HG02973 (cell line): Measurements from ENCODE around the gene MYO1G.

Source experiments
- ATAC-seq: cut with Tn5 transposase; IDR thresholded peaks from one replicate; pipeline ENCODE4 v1.9.1; 2021; ENCODE audit warnings: moderate library complexity; ENCODE audit not compliant: unreplicated experiment

The MYO1G gene

DNA sequence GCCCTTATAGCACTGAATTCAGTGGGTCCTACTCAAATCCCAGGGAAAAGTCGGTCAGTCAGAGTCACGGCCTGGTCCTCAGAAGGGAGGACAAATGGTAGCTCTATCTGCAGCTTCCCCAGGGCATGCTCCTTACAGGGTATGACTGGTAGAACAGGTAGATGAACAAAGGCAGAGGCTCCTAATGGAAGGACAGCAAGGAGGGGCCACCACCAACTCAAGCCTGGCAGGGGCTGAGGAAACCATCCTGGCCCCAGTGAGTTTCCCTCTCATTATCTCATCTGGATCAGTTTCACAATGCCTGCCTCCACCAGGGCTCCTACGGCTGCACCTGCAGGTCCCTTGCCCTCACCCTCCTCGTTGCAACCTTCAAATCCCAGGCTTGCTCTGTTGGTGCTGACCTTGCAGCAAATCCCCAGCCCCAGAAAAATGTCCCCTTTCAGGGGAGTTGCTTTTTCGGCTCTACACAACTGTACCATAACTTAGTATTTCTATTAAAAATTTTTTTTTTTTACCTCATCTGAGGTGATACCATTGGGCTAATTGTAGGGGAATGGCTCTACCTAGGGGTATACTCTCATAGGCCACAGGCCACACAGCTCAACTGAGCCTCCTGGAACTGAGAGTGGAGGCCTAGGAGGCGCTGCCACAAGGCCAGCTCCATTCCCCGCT is 2.4 kb upstream of the MYO1G start:
- ATAC-seq, result no peak

DNA sequence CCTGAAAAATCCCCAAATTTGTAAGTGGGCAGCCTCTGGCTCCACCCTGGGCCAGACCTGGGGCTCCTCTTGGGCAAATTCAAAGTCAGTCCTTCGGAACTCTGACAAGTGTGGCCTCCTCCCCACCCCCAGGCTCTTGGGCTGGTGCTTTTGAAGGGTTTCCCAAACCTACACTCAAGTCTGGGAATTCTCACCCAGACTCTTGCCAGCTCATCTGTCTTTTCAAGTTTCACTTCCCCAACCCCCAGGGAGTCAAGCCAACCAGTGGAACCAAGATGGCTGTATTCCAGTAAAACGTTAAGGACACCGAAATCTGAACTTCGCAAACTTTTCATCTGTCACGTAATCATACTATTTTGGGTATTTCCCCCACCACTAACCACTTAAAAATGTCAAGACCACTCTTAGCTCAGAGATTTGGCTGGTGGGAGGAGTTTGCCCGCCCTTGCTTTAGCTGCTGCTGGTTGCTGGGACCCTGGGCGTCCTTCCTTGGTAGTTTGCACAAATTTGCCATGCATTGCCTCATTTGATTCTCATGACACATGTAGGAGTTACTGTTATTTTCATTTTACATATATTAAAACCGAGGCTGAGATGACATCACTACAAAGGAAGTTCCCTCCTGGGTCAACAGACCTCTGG is 1.7 kb upstream of the MYO1G start:
- peak; percentile 38 for ATAC-seq

DNA sequence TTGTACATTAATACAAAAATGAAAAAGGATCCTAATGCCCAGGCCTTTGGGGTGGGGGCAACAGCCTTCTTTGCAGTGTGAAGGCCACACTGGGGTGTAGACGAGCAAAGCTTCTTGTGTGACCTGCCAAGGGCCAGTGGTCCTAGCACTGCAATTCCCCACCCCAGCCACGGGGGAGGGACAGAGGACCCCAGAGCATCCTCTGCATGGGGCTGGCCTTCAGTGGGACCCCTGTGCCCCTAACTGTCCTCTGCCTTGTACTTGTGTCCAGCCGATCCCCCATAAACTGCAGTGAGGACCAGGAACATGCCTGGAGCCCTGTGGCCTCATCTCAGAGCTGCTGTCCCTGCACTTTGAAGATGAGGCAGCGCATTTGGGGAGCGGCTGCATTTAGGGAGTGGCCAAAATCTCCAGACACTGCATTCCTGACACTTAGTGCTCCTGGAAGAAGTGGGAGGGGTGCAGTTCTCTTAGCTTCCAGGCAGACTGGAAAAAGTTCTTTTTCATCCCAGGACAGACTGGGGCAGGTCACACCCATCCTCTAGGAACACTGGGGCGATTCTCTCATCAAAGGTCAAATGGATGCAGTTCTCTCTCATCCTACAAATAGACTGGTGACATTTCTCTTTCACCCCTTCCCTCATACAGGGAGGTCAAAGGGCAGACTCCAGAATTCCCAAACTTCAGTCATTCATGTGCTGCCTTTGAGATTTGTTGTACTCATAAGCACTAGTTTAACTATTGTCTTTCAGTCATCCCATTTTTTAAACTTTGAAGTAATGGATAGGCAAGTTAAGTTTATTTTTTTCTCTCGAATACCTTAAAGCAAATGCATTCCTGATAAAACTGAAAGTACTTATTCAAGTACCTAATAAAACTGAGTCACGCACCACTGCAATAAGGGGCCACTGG is 922 bp upstream of the MYO1G start:
- ATAC-seq, result no peak

DNA sequence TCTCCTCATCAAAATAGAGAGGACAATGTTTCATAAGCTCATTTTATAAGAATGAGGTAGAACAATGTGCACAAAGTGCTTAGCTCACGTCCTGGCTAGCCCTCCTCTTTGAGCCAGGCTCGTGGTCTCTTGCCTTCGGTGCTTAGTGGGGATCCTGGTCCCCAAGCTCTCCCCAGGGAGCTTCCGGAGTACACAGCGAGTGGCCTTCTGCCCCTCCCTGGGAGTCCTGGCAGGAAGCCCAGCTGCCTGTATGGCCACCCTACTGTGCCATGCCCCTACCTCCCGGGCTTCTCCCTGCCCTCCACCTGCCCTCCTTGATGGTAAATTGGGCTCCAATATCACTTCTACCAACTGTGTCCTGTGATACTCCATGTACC is 868 bp downstream of the MYO1G start:
- no peak for ATAC-seq

DNA sequence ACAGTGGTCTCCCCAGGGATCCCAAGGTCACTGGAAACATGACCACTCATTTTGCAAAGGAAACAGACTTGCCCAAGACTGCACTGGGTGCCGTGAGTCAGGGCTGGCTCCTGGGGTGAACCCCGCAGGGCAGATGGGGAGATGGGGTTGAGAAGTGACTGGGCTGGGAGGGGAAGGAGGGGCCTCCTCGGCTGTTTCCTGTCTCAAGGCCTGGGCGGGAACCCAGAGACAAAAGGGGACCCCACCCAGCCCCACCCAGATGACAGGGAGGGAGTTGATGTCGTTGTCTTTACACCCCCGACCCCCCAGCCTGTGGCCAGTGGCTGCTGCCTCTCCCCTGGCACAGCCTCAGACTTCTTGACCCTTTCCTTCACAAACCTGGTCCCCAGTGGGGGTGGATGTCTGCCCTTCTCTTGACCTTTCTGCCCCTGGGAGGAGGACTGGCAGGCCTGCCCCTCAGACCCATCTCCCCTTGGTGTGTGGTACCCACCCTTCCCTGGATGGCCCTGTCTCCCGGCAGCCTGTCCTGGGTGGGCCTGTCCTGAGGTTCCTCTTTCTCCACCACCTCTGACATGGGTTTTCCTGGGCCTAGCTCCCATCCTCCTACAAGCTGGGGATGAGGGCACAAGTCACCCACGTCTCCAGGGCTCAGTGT is 1.4 kb downstream of the MYO1G start:
- ATAC-seq, result no peak

DNA sequence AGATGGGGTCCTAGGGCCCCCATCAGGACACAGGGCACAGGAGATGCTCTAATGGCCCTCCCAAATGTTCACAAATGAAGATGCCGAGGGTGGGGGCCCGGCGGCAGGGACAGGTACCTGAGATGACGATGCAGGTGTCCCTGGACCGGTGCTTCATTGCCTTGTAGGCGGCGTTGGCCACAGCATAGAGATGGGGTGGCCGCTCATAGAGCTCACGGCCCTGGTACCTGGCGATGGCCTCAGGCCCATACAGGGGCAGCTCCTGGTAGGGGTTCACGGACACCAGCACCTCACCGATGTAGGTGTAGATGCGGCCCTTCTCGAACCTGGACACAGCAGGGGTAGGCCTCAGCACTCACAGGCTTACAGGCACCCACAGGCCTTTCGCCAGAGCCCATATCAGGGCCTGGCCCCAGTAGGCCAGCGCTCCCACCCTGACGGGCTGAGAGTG is 2.0 kb downstream of the MYO1G start:
- ATAC-seq, result no peak

DNA sequence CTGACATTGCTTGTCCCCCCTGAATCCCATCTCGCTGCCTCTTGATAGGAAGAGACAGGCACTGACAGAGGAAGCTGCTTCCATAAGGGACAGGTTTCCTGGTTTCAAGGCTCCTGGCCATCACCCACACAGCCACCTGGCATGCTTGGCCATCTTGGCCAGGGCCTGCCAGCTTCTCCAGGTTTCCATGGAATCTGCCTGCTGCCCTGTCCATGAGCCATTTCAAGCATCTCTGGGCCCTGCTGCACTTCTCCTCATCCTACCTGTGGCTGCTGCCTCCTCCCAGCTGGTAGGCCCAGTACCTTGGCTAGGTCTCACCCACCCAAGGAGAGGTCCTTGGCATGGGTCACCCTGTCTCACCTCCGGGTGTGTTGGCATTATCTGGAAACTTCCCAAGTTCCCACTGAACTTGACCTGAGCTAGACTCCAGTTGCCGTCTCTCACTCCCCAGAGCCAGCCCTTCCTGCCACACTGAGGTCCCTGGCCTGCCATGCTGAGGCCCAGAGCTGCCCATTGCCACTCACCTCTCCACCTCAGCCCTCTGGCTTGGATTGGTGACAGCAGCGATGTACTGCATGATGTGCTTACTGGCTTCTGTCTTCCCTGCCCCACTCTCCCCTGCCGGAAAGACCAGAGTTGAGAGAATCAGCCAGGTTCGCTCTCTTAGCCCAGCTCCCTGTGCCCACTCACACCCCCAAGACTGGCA is 2.6 kb downstream of the MYO1G start:
- no peak for ATAC-seq

DNA sequence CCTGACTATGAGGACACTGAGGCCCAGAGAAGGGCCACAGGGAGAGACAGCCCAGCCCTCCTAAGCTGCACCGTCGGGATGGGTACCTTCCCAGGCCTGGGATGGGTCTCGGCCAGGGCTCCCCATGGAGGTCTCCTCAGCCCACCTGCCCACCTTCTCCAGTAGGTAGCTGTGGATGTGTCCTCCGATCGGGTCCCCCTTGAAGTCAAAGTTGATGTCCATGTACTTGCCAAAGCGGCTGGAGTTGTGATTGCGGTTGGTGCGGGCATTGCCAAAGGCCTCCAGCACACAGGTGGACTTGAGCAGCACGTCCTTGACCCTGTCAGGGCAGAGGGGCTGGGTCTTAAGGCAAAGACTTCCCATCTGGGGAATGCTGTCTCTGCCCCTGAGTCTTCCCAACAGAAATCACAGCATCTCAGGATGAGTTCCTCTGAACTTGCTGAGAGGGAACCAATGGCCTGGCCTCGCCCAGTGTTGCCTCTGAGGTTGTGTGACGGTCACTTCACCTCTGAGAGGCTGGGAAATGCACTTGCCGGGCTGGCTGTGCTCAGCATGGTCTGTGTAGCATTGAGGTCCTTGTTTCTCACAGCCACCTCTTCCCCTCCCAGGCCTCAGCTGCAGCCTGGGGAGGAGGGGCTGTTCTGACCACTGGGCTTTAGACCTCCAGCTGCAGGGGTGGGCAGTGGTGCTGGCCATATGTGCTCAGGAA is 3.3 kb downstream of the MYO1G start:
- no peak for ATAC-seq

DNA sequence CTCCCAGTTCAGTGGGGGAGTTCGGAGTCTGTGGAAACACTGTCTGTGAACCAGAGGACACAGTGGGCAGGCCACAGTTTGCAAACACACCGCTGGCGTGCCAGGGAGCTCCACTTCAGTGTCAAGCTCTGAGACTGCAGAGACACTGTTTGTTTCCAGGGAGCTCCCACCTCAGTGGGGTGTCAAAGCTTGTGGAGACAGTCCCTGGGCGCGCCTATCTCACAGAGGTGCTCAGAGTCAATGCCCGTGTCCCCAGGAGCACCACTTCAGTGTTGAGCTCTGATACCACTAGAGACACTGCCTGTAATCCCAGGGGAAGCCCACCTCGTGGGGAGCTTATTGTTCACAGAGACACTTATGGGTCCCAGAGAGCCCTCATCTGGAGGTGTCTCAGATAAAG is 4.3 kb downstream of the MYO1G start:
- no peak for ATAC-seq

DNA sequence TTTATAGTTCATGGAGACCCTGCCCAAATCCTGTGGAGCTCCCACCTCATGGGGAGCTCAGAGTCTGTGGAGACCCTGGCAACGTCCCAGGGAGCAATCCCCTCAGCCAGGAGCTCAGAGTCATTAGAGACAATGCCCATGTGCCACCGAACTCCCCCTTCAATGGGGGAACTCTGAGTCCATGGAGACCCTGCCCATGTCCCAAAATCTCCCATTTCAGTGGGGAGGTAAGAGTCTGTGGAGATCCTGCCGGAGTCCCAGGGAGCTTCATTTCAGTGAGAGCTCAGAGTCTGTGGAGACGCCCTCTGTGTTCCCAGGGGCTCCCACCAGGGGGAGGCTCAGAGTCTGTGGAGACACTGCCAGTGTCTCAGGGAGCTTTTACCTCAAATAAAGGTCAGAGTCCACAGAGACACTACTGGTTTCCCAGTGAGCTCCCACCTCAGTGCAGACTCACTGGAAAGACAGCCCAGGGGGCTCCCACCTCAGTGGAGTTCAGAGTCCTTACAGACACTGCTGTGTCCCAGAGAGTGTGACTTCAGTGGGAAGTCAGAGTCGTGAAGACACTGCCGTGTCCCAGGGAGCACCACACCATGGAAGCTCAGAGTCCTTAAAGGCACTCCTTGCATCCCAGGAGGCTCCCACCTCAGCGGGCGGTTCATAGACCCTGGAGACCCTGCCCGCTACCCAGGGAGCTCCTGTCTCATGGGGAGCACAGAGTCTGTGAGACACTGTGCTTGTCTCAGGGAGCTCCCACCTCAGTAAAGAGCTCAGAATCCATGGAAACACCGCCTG is 5.0 kb downstream of the MYO1G start:
- ATAC-seq, result no peak

DNA sequence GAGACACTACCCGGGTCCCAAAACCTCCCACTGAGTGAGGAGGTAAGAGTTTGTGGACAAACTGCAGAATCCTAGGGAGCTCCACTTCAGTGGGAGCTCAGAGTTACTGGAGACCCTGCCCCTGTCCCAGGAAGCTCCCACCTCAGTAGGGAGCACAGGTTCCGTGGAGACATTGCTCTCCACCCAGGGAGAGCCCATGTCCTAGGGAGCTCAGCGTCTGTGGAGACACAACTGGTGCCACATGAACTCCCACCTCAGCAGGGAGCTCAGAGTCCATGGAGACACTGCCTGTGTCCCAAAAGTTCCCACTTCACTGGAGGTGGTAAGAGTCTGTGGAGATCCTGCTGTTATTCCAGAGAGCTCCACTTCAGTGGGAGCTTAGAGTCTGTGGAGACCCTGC is 6.3 kb downstream of the MYO1G start:
- ATAC-seq, result no peak

DNA sequence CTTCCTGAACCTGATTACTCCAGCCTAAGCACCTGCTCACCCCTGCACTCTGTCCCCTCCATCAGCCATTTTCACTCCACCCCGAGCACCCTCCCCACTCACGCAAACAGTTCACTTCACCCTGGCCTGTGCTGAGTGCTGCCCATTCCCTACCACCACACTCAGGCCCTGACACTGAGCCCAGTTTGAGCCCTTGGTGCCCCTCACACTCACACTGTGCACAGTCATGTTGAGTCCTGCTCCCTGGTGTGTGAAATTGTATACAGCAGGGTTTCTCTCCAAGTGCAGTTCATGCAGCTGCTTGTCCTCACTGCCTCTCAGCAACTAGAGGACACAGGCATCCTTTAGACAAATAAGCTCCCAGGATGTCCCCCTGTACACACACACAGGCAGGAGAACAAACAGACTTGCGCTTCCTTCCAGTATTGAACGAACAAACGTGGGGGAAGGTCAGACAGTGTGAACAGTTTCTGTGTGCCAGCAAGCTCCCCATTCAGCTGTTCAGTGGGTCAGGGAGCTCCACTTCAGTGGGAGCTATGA is 6.8 kb downstream of the MYO1G start:
- no peak for ATAC-seq

DNA sequence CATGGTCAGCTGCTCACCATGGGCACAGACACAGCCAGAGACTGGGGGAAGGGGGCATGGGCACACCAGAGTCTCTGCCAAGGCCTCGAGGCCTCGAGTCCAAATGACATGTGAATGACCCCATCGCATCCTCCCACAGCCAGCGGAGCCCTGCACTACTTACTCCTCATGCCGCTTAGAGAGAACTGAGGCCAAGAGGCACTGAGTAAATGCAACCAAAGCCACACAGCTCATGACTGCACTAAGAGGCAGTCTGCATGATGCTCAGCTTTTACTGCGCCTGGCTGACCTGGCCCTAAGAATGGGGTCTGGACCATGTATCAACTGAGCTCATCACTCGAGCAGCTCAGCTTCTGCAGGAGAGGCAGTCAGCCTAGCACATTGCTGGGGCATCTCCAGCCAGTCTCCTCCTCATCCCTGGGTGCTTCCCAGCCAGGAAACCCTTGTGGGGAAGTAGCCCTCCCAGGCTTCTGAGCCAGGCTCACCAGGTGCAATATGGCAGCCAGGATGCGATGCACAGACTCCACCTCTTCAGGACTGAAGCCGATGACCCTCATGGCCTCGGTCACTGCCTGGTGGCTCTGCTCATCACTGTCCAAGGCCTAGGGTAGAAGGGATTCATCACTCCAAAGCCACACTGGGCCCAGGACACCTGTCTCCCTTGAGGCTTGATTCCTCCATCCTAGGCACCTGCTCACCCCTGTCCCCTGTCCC is 7.5 kb downstream of the MYO1G start:
- no peak for ATAC-seq

DNA sequence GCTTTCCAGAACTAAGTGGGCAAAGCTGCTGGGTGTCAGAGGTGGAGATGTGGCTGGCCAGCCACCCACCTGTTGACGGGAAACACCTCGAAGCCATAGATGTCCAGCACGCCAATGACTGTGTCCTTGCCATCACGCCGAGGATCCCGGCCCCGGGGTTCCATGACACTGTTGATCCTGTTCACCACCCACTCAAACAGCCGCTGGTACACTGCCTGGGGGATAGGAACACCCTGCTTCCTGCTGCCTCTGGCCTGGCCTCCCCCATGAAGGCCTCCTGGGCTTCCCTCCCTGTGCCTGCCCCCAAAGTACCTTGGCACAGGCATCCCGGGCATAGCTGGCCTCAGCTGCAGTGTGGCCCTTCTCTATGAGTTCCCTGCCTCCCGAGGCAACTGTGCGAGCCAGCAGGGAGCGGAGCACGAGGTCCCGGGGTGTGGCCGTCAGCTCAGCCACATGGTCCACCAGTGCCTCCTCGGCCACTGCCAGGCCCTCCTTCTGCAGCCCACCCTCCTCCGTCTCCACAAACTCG is 8.2 kb downstream of the MYO1G start:
- no peak for ATAC-seq

DNA sequence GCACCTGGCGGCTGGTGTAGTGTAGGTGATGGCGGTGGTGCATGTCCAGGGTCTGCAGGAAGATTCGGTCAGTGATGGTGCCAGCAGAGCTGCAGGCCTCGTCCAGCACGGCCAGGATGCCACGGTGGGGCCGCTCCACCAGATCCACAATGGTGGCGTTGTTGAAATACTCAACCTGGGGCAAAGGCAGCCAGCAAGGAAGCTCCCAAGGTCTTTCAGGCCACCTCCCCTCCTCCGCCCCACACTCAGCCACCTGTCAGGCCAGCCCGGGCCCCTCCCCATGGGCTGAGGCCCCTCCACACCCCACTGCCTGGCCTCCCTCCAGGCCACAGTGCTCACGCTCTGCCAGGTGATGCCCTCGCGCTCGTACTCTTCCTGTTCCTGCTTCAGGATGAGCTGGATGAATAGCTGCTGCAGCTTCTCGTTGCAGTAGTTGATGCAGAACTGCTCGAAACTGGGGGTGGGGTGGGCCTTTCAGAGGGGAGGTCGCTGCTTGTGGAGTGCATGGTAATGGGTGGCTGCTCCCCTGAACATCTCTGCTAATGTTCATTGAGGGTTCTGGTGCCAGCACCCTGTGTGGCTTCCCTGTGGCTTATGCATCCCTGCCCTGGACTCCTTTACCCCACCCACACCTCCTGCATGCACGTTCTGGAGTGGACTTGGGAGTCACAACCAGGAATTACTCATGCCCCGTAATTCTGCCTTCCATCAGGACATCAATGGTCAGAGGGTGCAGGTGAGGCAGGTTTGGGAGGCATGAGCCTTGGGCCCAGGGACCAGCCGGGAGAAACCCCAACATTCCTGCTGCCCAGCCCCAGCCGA is 8.9 kb downstream of the MYO1G start:
- no peak for ATAC-seq

DNA sequence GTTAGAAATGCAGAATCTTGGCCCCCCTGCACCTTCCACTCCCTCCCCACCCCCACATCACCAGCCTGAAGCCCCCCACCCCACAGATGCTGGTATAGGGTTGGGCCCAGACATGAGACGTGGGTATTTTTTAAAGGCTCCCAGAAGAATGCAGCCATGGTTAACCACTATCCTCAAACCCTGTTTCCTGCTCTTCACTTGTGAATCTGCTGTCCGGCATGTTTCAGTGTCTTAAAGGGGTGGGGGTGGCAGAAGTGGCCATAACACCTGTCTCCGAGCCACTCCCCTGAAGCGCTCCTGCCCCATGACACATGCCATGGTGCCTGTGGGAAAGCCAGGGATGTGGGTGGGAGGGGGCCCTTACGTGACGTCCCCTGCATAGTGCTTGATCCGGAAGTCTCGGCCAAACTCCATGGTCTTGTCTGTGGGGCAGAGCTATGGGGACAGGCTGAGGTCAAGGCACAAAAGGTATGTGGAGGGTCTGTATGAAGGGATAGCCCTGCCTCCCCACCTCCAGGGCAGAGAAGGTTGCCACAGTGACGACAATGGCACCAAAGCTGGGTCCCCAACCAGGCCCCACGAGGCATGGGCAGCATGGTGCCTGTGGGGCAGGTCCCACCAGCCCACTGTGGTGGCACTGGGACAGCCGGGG is 9.6 kb downstream of the MYO1G start:
- ATAC-seq, result no peak
